HUDEP-2 (cell line): ENCODE data around the gene PEAR1.

Experiments
- DNase-seq, 76 experiments: peaks; one replicate each; lab custom pipeline; 2025; ENCODE audit not compliant: unreplicated experiment in 76 of 76; lab: John Stamatoyannopoulos, UW

Gene PEAR1

GRCh38 chr1:156893048-156893953, at the start of gene PEAR1:
TSS of gene PEAR1 (plus strand) at chr1:156893718. CDS start at chr1:156903927, 10,209 bp downstream.
- no peak for DNase-seq

GRCh38 chr1:156844102-156844501, 49.4 kb upstream of the PEAR1 start:
- DNase-seq = no peak

GRCh38 chr1:156844638-156845037, 48.9 kb upstream of the PEAR1 start:
- DNase-seq = no peak

- no peak for DNase-seq
These were observed 48.2 kb upstream of the PEAR1 start for GRCh38 chr1:156845055-156845952.

- no peak for DNase-seq
These were observed 47.5 kb upstream of the PEAR1 start for GRCh38 chr1:156845953-156846545.

GRCh38 chr1:156846643-156847042, 46.9 kb upstream of the PEAR1 start:
- DNase-seq = no peak

GRCh38 chr1:156847591-156848460, 45.7 kb upstream of the PEAR1 start:
- no peak for DNase-seq

GRCh38 chr1:156848461-156849150, 44.9 kb upstream of the PEAR1 start:
- DNase-seq = no peak

GRCh38 chr1:156849151-156849496, 44.4 kb upstream of the PEAR1 start:
- DNase-seq = no peak

- DNase-seq = no peak
These were observed 41.6 kb upstream of the PEAR1 start for GRCh38 chr1:156851779-156852417.

- DNase-seq = peak in 67 of 76 experiments; percentile 13 to 74 (median 51)
These were observed 41.1 kb upstream of the PEAR1 start for GRCh38 chr1:156852418-156852874.

GRCh38 chr1:156853761-156854160, 39.8 kb upstream of the PEAR1 start:
- DNase-seq = no peak

- no peak for DNase-seq
These were observed 38.9 kb upstream of the PEAR1 start for GRCh38 chr1:156854634-156855033.

GRCh38 chr1:156856282-156856785, 37.2 kb upstream of the PEAR1 start:
- no peak for DNase-seq

- DNase-seq = no peak
These were observed 36.0 kb upstream of the PEAR1 start for GRCh38 chr1:156857532-156857931.

- peak in 15 of 76 experiments; percentile 4 to 50 (median 29) for DNase-seq
These were observed 35.0 kb upstream of the PEAR1 start for GRCh38 chr1:156858555-156858956.

- peak in 5 of 76 experiments; percentile 12 to 50 (median 25) for DNase-seq
These were observed 34.5 kb upstream of the PEAR1 start, which contains the start of gene INSRR for GRCh38 chr1:156858959-156859522. TSS of gene INSRR (minus strand) at chr1:156859117. CDS start at chr1:156858621, 496 bp downstream.

- DNase-seq = peak in 5 of 76 experiments; percentile 9 to 45 (median 32)
These were observed 33.9 kb upstream of the PEAR1 start for GRCh38 chr1:156859523-156860112.
